ENCODE data around the gene USP31.

USP31 gene

GRCh38 chr16:23055481-23055880 lies 93.8 kb downstream of the USP31 start:
- DNase-seq (ENCODE audit: low spot score), result no peak
- in situ Hi-C loops (cut with MboI; ENCODE audit: low sequenced_read_pairs, unreplicated experiment), result no loop called here
- no peak for TF ChIP-seq CTCF (IDR thresholded peaks at IDR 0.05; ENCODE audit: borderline replicate concordance, control extremely low read depth, extremely low read depth, insufficient read depth, missing control alignments)

GRCh38 chr16:23052908-23053580 lies 96.2 kb downstream of the USP31 start:
- DNase-seq (ENCODE audit: low spot score), result no peak
- TF ChIP-seq CTCF (IDR thresholded peaks at IDR 0.05; ENCODE audit: borderline replicate concordance, control extremely low read depth, extremely low read depth, insufficient read depth, missing control alignments), result no peak
- in situ Hi-C loops (cut with MboI; ENCODE audit: low sequenced_read_pairs, unreplicated experiment), result no loop called here

- no peak for TF ChIP-seq CTCF (IDR thresholded peaks at IDR 0.05; ENCODE audit: borderline replicate concordance, control extremely low read depth, extremely low read depth, insufficient read depth, missing control alignments)
- in situ Hi-C loops (cut with MboI; ENCODE audit: low sequenced_read_pairs, unreplicated experiment), result no loop called here
Observed at GRCh38 chr16:23052221-23052620, 97.0 kb downstream of the USP31 start.

GRCh38 chr16:23051587-23051986 lies 97.7 kb downstream of the USP31 start:
- TF ChIP-seq CTCF (IDR thresholded peaks at IDR 0.05; ENCODE audit: borderline replicate concordance, control extremely low read depth, extremely low read depth, insufficient read depth, missing control alignments), result no peak
- DNase-seq (ENCODE audit: low spot score), result no peak
- in situ Hi-C loops (cut with MboI; ENCODE audit: low sequenced_read_pairs, unreplicated experiment), result no loop called here

More at GRCh38 chr16:23052221-23052620, 97.0 kb downstream of the USP31 start:
- DNase-seq (ENCODE audit: low spot score), result no peak

GRCh38 chr16:23048164-23048563 lies 101.1 kb downstream of the USP31 start:
- in situ Hi-C loops (cut with MboI; ENCODE audit: low sequenced_read_pairs, unreplicated experiment), result no loop called here
- no peak for DNase-seq (ENCODE audit: low spot score)
- no peak for TF ChIP-seq CTCF (IDR thresholded peaks at IDR 0.05; ENCODE audit: borderline replicate concordance, control extremely low read depth, extremely low read depth, insufficient read depth, missing control alignments)

GRCh38 chr16:23045025-23045424 lies 104.2 kb downstream of the USP31 start:
- in situ Hi-C loops (cut with MboI; ENCODE audit: low sequenced_read_pairs, unreplicated experiment), result no loop called here
- TF ChIP-seq CTCF (IDR thresholded peaks at IDR 0.05; ENCODE audit: borderline replicate concordance, control extremely low read depth, extremely low read depth, insufficient read depth, missing control alignments), result no peak
- DNase-seq (ENCODE audit: low spot score), result no peak

Data from GM13976 (cell line).